Thyroid gland (tissue), 4 donors: ENCODE measurements around the gene NT5C. TPM values are rescaled to one million over a fixed set of nuclear protein-coding genes. Genes with fewer than 3 reads are reported as not detected.
"Not testable (repeated sequence)": the region's sequence is repeated elsewhere in the genome, so short reads cannot be mapped to it uniquely, and the experiment has no call there.

ENCODE experiments used
- DNase-seq, 2 donors: peaks; one replicate each; pipeline ENCODE4 v3.0.0-alpha.2; 2019
- H3K27ac ChIP-seq, 3 donors: fragments of 200-600 bp; sonication (generic); 1 replicate in 2 of 3; 2 replicates in 1 of 3; pipeline ENCODE4 v1.5.1; 2016 to 2019; ENCODE audit warnings: mild to moderate bottlenecking in 1 of 3, moderate library complexity in 1 of 3
- H3K27me3 ChIP-seq: fragments of 200-600 bp; sonication (generic); one replicate; pipeline ENCODE4 v1.5.1; 2019
- H3K36me3 ChIP-seq, 2 donors: fragments of 200-600 bp; sonication (generic); one replicate each; pipeline ENCODE4 v1.5.1; 2016 to 2019
- H3K4me1 ChIP-seq, 2 donors: fragments of 200-600 bp; sonication (generic); one replicate each; pipeline ENCODE4 v1.5.1; 2017 to 2019
- H3K4me3 ChIP-seq, 3 donors: fragments of 200-600 bp; sonication (generic); replicated peaks in 1 of 3; 1 replicate in 2 of 3; 2 replicates in 1 of 3; pipeline ENCODE4 v1.5.1; 2016; ENCODE audit warnings: mild to moderate bottlenecking in 1 of 3
- H3K9me3 ChIP-seq: fragments of 200-600 bp; sonication (generic); one replicate; pipeline ENCODE4 v1.5.1; 2017
- CTCF ChIP-seq, 6 experiments: fragments of 200-600 bp in 3 of 6; fragments of 450-650 bp in 3 of 6; sonication (generic) in 3 of 6; IDR thresholded peaks; one replicate each; pipeline ENCODE4 v1.5.1; 2016 to 2019; ENCODE audit warnings: antibody characterized with exemption in 6 of 6, mild to moderate bottlenecking in 2 of 6, inconsistent platforms in 1 of 6, moderate library complexity in 1 of 6
- POLR2A ChIP-seq, 2 donors: fragments of 450-650 bp; IDR thresholded peaks; one replicate each; pipeline ENCODE4 v1.6.1; 2017; ENCODE audit warnings: antibody characterized with exemption in 2 of 2, mild to moderate bottlenecking in 2 of 2, moderate library complexity in 1 of 2
- whole genome bisulfite sequencing, 2 donors: methylation state at CpG; one replicate each; pipeline ENCODE4 v1.1.5; 2017; 5-methylcytosine and 5-hydroxymethylcytosine counted together
- intact Hi-C: fragments of 100-400 bp; cut with DNase I; formaldehyde crosslinking; loops from one replicate; pipeline ENCODE4 v1.15.1; 2023
- total RNA-seq, 4 donors: library from RNA; depleted of rRNA; stranded (reverse); fragments of >200 nt; gene quantifications; one replicate each; pipeline ENCODE4 v1.2.3, GENCODE V29; 2016

NT5C gene
- total RNA-seq, 4 donors from 2014 or later = 84.7 to 203 (median 107) TPM

GRCh38 chr17:75173526-75173925 lies 42.0 kb upstream of the NT5C start:
- intact Hi-C loops = no loop called here
- DNase-seq = peak; percentile 49 to 52
- Histone ChIP-seq H3K27ac (no peak overlapping the region), H3K27me3 (no peaks in the 10 kb centered on the region), H3K9me3 (no peaks in the 10 kb centered on the region), H3K36me3 (peaks cover 35 to 41% of the 10 kb centered on the region in 2 donors), H3K4me1 (no peaks in the 10 kb centered on the region), H3K4me3 (no peak overlapping the region)
- TF ChIP-seq POLR2A (IDR thresholded peaks at IDR 0.05) = no peak
- no peak for TF ChIP-seq CTCF (IDR thresholded peaks at IDR 0.05)
- WGBS, 2 donors = 81 to 82% methylated on average over 4 of the region's 4 CpGs

DNA sequence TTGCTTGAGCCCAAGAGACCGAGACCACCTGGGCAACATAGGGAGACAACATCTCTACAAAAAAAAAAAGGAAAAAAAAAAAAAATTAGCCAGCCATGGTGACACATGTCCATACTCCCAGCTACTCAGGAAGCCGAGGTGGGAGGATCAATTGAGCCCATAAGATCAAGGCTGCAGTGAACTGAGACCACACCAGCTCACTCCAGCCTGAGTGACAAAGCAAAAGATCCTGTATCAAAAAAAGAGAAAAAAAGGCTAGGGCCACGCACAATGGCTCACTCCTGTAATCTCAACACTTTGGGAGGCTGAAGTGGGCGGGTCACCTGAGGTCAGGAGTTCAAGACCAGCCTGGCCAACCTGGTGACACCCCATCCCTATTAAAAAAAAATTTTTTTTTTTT lies 37.5 kb upstream of the NT5C start:
- Histone ChIP-seq H3K4me1 (no peaks in the 10 kb centered on the region), H3K9me3 (no peaks in the 10 kb centered on the region), H3K27ac (no peak overlapping the region), H3K4me3 (no peak overlapping the region), H3K36me3 (peaks cover 29 to 33% of the 10 kb centered on the region in 2 donors), H3K27me3 (no peaks in the 10 kb centered on the region)
- intact Hi-C loops = no loop called here
- no peak for DNase-seq
- TF ChIP-seq POLR2A (IDR thresholded peaks at IDR 0.05) (no peak), CTCF (IDR thresholded peaks at IDR 0.05) (no peak)
- 87 to 91% methylated on average over 4 of the region's 4 CpGs for WGBS, 2 donors

DNA sequence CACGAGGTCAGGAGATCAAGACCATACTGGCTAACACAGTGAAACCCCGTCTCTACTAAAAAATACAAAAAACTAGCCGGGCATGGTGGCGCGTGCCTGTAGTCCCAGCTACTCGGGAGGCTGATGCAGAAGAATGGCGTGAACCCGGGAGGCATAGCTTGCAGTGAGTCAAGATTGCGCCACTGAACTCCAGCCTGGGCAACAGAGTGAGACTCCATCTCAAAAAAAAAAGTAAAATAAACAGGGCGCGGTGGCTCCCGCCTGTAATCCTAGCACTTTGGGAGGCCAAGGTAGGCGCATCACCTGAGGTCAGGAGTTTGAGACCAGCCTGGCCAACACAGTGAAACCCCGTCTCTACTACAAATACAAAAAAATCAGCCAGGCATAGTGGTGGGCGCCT lies 33.1 kb upstream of the NT5C start:
- 94 to 98% methylated on average over 15 of the region's 15 CpGs for WGBS, 2 donors
- H3K4me1 ChIP-seq, H3K27me3 ChIP-seq, DNase-seq, H3K4me3 ChIP-seq, H3K27ac ChIP-seq, H3K9me3 ChIP-seq, intact Hi-C loops: not testable (repeated sequence)
- H3K36me3 ChIP-seq = peaks cover 13 to 15% of the 10 kb centered on the region in 2 donors

GRCh38 chr17:75163074-75163473 lies 31.5 kb upstream of the NT5C start:
- H3K27me3 ChIP-seq = no peaks in the 10 kb centered on the region
- 81 to 83% methylated on average over 5 of the region's 5 CpGs for WGBS, 2 donors
- no peak overlapping the region for H3K4me3 ChIP-seq
- DNase-seq = no peak
- intact Hi-C loops = no loop called here
- H3K36me3 ChIP-seq = peaks cover 12 to 15% of the 10 kb centered on the region in 2 donors
- no peaks in the 10 kb centered on the region for H3K4me1 ChIP-seq
- no peak overlapping the region for H3K27ac ChIP-seq
- no peaks in the 10 kb centered on the region for H3K9me3 ChIP-seq
- TF ChIP-seq POLR2A (IDR thresholded peaks at IDR 0.05) = no peak
- TF ChIP-seq CTCF (IDR thresholded peaks at IDR 0.05) = no peak

DNA sequence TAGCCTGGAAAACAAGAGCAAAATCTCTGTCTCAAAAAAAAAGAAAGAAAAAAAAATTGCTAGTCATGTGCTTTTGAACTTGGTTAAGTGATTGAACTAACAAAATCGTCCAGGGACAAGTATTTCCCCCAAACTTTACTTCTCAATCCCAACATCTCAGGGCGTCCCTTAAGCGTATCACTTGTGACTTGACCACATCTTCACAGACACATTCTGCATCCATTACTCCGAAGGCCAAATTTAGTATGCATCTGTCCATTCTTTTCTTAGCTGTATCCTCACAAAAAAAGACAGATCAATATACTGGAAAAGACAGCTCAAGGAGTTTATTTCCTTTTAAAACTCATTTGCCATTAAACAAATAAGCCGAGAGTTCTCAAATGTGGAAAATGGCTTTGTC lies 28.7 kb upstream of the NT5C start:
- no peaks in the 10 kb centered on the region for H3K27me3 ChIP-seq
- H3K4me1 ChIP-seq = no peaks in the 10 kb centered on the region
- no peak for DNase-seq
- no peaks in the 10 kb centered on the region for H3K36me3 ChIP-seq
- no peak overlapping the region for H3K4me3 ChIP-seq
- no peaks in the 10 kb centered on the region for H3K9me3 ChIP-seq
- TF ChIP-seq CTCF (IDR thresholded peaks at IDR 0.05) = no peak
- no peak overlapping the region for H3K27ac ChIP-seq
- 90 to 93% methylated on average over 5 of the region's 5 CpGs for WGBS, 2 donors
- intact Hi-C loops = no loop called here
